ENCODE data around the gene BNIPL.

GRCh38 chr1:151055581-151055980 lies 19.2 kb downstream of the BNIPL start:
- TF ChIP-seq CTCF (IDR thresholded peaks at IDR 0.05) = no peak
- TF ChIP-seq POLR2A (IDR thresholded peaks at IDR 0.05) = no peak
